Vagina (tissue), 2 donors: ENCODE data around the gene FAM210B.

ENCODE experiments used
- POLR2A ChIP-seq, 2 donors: fragments of 450-650 bp; IDR thresholded peaks; one replicate each; pipeline ENCODE4 v1.6.1; 2017; ENCODE audit warnings: antibody characterized with exemption in 2 of 2, mild to moderate bottlenecking in 2 of 2, moderate library complexity in 2 of 2
- TF ChIP-seq, protein P1 (sequence below), 3 experiments: fragments of 450-650 bp in 2 of 3; fragments of 200-600 bp in 1 of 3; sonication (generic) in 1 of 3; IDR thresholded peaks; one replicate each; pipeline ENCODE4 v1.5.1; 2017 to 2019; ENCODE audit warnings: antibody characterized with exemption in 3 of 3, mild to moderate bottlenecking in 2 of 3, moderate library complexity in 2 of 3

DNA sequence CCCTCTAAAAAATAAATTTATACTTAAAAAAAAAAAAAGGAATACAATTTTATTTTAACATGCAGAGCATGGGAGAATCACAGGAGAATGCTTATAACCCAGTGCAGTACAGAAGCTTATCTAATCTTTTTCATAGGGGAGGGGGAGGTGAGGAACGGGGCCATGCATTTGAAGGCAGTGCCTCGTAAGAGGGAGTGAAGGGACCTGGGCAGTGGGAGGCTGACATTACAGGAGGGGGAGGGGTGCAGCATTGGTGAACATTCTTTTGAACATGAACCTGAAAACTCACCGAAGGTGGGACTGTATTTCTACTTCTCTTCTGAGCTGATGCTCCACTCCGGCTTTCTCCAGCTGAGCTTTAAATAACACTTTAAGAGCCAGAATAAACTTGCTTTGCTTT lies 23.9 kb downstream of the FAM210B start:
- TF ChIP-seq POLR2A (IDR thresholded peaks at IDR 0.05): no peak
- TF ChIP-seq, protein P1, sequence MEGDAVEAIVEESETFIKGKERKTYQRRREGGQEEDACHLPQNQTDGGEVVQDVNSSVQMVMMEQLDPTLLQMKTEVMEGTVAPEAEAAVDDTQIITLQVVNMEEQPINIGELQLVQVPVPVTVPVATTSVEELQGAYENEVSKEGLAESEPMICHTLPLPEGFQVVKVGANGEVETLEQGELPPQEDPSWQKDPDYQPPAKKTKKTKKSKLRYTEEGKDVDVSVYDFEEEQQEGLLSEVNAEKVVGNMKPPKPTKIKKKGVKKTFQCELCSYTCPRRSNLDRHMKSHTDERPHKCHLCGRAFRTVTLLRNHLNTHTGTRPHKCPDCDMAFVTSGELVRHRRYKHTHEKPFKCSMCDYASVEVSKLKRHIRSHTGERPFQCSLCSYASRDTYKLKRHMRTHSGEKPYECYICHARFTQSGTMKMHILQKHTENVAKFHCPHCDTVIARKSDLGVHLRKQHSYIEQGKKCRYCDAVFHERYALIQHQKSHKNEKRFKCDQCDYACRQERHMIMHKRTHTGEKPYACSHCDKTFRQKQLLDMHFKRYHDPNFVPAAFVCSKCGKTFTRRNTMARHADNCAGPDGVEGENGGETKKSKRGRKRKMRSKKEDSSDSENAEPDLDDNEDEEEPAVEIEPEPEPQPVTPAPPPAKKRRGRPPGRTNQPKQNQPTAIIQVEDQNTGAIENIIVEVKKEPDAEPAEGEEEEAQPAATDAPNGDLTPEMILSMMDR (IDR thresholded peaks at IDR 0.05): no peak
